Panc1 (cell line): Measurements from ENCODE around the gene DDX1. TPM values are rescaled to one million over a fixed set of nuclear protein-coding genes. Genes with fewer than 3 reads are reported as not detected.

Experiments
- ATAC-seq: fragments of 200-7000 bp; cut with Tn5 transposase; 2 replicates; pipeline ENCODE4 v1.9.1; 2020; ENCODE audit warnings: mild to moderate bottlenecking, moderate library complexity
- BruUV-seq: library from RNA; stranded (reverse); fragments of 400-500 nt; replicated peaks from 2 replicates; lab custom pipeline; 2021; lab: Mats Ljungman, UMichigan
- CTCF ChIA-PET: fragments of 300-600 bp; sonication (Branson Sonifier 250); formaldehyde crosslinking; loops from one replicate; lab custom pipeline; 2022; ENCODE audit warnings: antibody characterized with exemption; lab: Charles Lee
- POLR2A ChIA-PET: fragments of 300-600 bp; sonication (Branson Sonifier 250); formaldehyde crosslinking; loops from one replicate; lab custom pipeline; 2022; ENCODE audit warnings: antibody characterized with exemption; lab: Charles Lee
- DNase-seq: peaks from one replicate; pipeline ENCODE4 v3.0.0-alpha.2; 2010; ENCODE audit warnings: low read depth, low spot score
- H3K27ac ChIP-seq: 2 replicates; pipeline ENCODE4 v1.5.1; 2011; ENCODE audit warnings: mild to moderate bottlenecking, low read length, inconsistent platforms
- H3K27me3 ChIP-seq: fragments of 200-500 bp; sonication (Bioruptor generic); 2 replicates; pipeline ENCODE4 v1.6.0; 2014; ENCODE audit warnings: low read length, inconsistent platforms; ENCODE audit not compliant: control insufficient read depth, insufficient read depth
- H3K36me3 ChIP-seq: fragments of 200-500 bp; sonication (Bioruptor generic); 2 replicates; pipeline ENCODE4 v1.5.1; 2014; ENCODE audit warnings: inconsistent platforms, mild to moderate bottlenecking, low read length, moderate library complexity; ENCODE audit not compliant: control insufficient read depth, insufficient read depth
- H3K4me1 ChIP-seq: 2 replicates; pipeline ENCODE4 v1.5.1; 2011; ENCODE audit warnings: inconsistent platforms, mild to moderate bottlenecking, low read length, moderate library complexity; ENCODE audit not compliant: control insufficient read depth, insufficient read depth
- H3K4me3 ChIP-seq, 2 experiments: 2 replicates each; pipeline ENCODE4 v1.5.1; 2011 to 2012; ENCODE audit warnings: low read depth in 2 of 2, low read length in 2 of 2, mild to moderate bottlenecking in 2 of 2, inconsistent platforms in 1 of 2, moderate library complexity in 1 of 2
- H3K9me3 ChIP-seq: fragments of 200-500 bp; sonication (Bioruptor generic); 2 replicates; pipeline ENCODE4 v1.5.1; 2014; ENCODE audit warnings: low read depth, mild to moderate bottlenecking, inconsistent platforms, low read length, moderate library complexity; ENCODE audit not compliant: control insufficient read depth, insufficient read depth
- CTCF ChIP-seq: fragments of 450-650 bp; IDR thresholded peaks from 2 replicates; pipeline ENCODE4 v1.5.1; 2017; ENCODE audit warnings: mild to moderate bottlenecking
- POLR2AphosphoS5 ChIP-seq: IDR thresholded peaks from 2 replicates; pipeline ENCODE4 v1.6.1; 2012; ENCODE audit warnings: mild to moderate bottlenecking, low read depth, low read length, moderate library complexity
- REST ChIP-seq, 2 experiments: IDR thresholded peaks; 2 replicates each; pipeline ENCODE4 v1.6.1; 2011 to 2012; ENCODE audit warnings: low read depth in 2 of 2, control low read depth in 1 of 2, low read length in 1 of 2, mild to moderate bottlenecking in 1 of 2, moderate library complexity in 1 of 2; ENCODE audit not compliant: insufficient read depth in 1 of 2
- SIN3A ChIP-seq: IDR thresholded peaks from 2 replicates; pipeline ENCODE4 v1.6.1; 2012; ENCODE audit warnings: low read depth, mild to moderate bottlenecking, low read length, moderate library complexity, borderline replicate concordance; ENCODE audit not compliant: insufficient read depth
- TCF7L2 ChIP-seq: IDR thresholded peaks from 2 replicates; pipeline ENCODE4 v1.6.1; 2011; ENCODE audit warnings: mild to moderate bottlenecking, low read depth, low read length, inconsistent platforms
- in situ Hi-C: cut with HindIII; loops from 2 replicates; pipeline ENCODE4 v1.10.0; 2016; ENCODE audit warnings: low sequenced_read_pairs, low pct_unique_long_range_greater_than_20kb
- intact Hi-C: fragments of 100-400 bp; cut with micrococcal nuclease; formaldehyde crosslinking; loops from one replicate; pipeline ENCODE4 v1.10.0; 2022; ENCODE audit not compliant: unreplicated experiment
- total RNA-seq: library from RNA; stranded (reverse); gene quantifications from one replicate; pipeline ENCODE4 v1.2.1, GENCODE V29; 2021; ENCODE audit not compliant: unreplicated experiment

The DDX1 gene
- total RNA-seq, 1 experiment from 2014 or later, result 102 TPM

GRCh38 chr2:15593327-15593705 is 1.6 kb downstream of the DDX1 start:
- peak overlapping the region in 1 of 2 experiments; percentile 95; a peak in 1 of 4 replicates for H3K4me3 ChIP-seq
- H3K27ac ChIP-seq, result peak overlapping the region; percentile 39
- intact Hi-C loops, result no loop called here
- DNase-seq, result no peak
- TF ChIP-seq POLR2AphosphoS5 (no peak), CTCF (no peak), REST (IDR thresholded peaks at IDR 0.05; ENCODE audit: insufficient read depth in 1 of 2, low read depth in 2 of 2, low read length in 1 of 2) (no peak), SIN3A (no peak), TCF7L2 (no peak)
- BruUV-seq, result TSS peak; percentile 68
- ChIA-PET CTCF (no interaction called here), POLR2A (interaction anchor here (0.6 kb wide), 1 partner anchor 81 kb away, joined by 6 read pairs; no protein-coding TSS in a partner anchor)
- no peak for ATAC-seq
- H3K36me3 ChIP-seq, result peaks cover 28% of the 10 kb centered on the region
- H3K4me1 ChIP-seq, result peaks cover 8% of the 10 kb centered on the region
- in situ Hi-C loops, result no loop called here
- no peaks in the 10 kb centered on the region for H3K9me3 ChIP-seq
- no peaks in the 10 kb centered on the region for H3K27me3 ChIP-seq

GRCh38 chr2:15594291-15595256 is 2.9 kb downstream of the DDX1 start:
- no peak overlapping the region for H3K4me3 ChIP-seq
- POLR2A ChIA-PET, result no interaction called here
- CTCF ChIA-PET, result no interaction called here
- H3K4me1 ChIP-seq, result peaks cover 8% of the 10 kb centered on the region
- H3K27ac ChIP-seq, result no peak overlapping the region
- no peaks in the 10 kb centered on the region for H3K27me3 ChIP-seq
- DNase-seq (no peak), ATAC-seq (no peak)
- H3K9me3 ChIP-seq, result no peaks in the 10 kb centered on the region
- no peak for TF ChIP-seq CTCF
- TF ChIP-seq TCF7L2, result no peak
- no peak for TF ChIP-seq SIN3A
- TF ChIP-seq POLR2AphosphoS5, result no peak
- no peak for TF ChIP-seq REST (IDR thresholded peaks at IDR 0.05; ENCODE audit: insufficient read depth in 1 of 2, low read depth in 2 of 2, low read length in 1 of 2)
- in situ Hi-C loops (no loop called here), intact Hi-C loops (no loop called here)
- H3K36me3 ChIP-seq, result peaks cover 37% of the 10 kb centered on the region
- BruUV-seq, result no TSS peak
